ENCODE data around the gene MAPK12.

The MAPK12 gene

GRCh38 chr22:50299785-50300619, 38.5 kb upstream of the MAPK12 start:
- in situ Hi-C loops (cut with HindIII; ENCODE audit: low sequenced_read_pairs): no loop called here

GRCh38 chr22:50298937-50299784, 37.7 kb upstream of the MAPK12 start:
- in situ Hi-C loops (cut with HindIII; ENCODE audit: low sequenced_read_pairs): no loop called here
- no peak for DNase-seq (ENCODE audit: low read depth, low spot score)
- H3K4me3 ChIP-seq (ENCODE audit: low read depth, low read length): no peak overlapping the region
- no peak for TF ChIP-seq CTCF (IDR thresholded peaks at IDR 0.05; ENCODE audit: low read depth, low read length)

More at GRCh38 chr22:50299785-50300619, 38.5 kb upstream of the MAPK12 start:
- TF ChIP-seq CTCF (IDR thresholded peaks at IDR 0.05; ENCODE audit: low read depth, low read length): no peak
- DNase-seq (ENCODE audit: low read depth, low spot score): no peak
- H3K4me3 ChIP-seq (ENCODE audit: low read depth, low read length): no peak overlapping the region

- TF ChIP-seq CTCF (IDR thresholded peaks at IDR 0.05; ENCODE audit: low read depth, low read length): no peak
- DNase-seq (ENCODE audit: low read depth, low spot score): no peak
- no peak overlapping the region for H3K4me3 ChIP-seq (ENCODE audit: low read depth, low read length)
- in situ Hi-C loops (cut with HindIII; ENCODE audit: low sequenced_read_pairs): no loop called here
These were observed 36.8 kb upstream of the MAPK12 start for GRCh38 chr22:50298266-50298637.

- DNase-seq (ENCODE audit: low read depth, low spot score): no peak
- in situ Hi-C loops (cut with HindIII; ENCODE audit: low sequenced_read_pairs): no loop called here
- no peak overlapping the region for H3K4me3 ChIP-seq (ENCODE audit: low read depth, low read length)
- TF ChIP-seq CTCF (IDR thresholded peaks at IDR 0.05; ENCODE audit: low read depth, low read length): no peak
These were observed 36.2 kb upstream of the MAPK12 start for GRCh38 chr22:50297510-50298265.

- no peak for TF ChIP-seq CTCF (IDR thresholded peaks at IDR 0.05; ENCODE audit: low read depth, low read length)
- DNase-seq (ENCODE audit: low read depth, low spot score): no peak
- H3K4me3 ChIP-seq (ENCODE audit: low read depth, low read length): no peak overlapping the region
- in situ Hi-C loops (cut with HindIII; ENCODE audit: low sequenced_read_pairs): no loop called here
These were observed 35.4 kb upstream of the MAPK12 start for GRCh38 chr22:50296658-50297490.

Measured in astrocyte of the spinal cord (primary cell).